Testis (tissue), 3 donors: Measurements from ENCODE around the gene ADAMTSL1. TPM values are rescaled to one million over a fixed set of nuclear protein-coding genes. Genes with fewer than 3 reads are reported as not detected.

Experiments used
- DNase-seq: peaks from one replicate; pipeline ENCODE4 v3.0.0-alpha.2; 2019
- H3K27ac ChIP-seq, 2 donors: fragments of 200-600 bp; sonication (generic); one replicate each; pipeline ENCODE4 v1.5.1; 2019
- H3K27me3 ChIP-seq: fragments of 200-600 bp; sonication (generic); one replicate; pipeline ENCODE4 v1.5.1; 2019
- H3K36me3 ChIP-seq: fragments of 200-600 bp; sonication (generic); one replicate; pipeline ENCODE4 v1.5.1; 2017; ENCODE audit warnings: low read depth; ENCODE audit errors: missing control alignments
- H3K4me1 ChIP-seq: fragments of 200-600 bp; sonication (generic); one replicate; pipeline ENCODE4 v1.5.1; 2019
- H3K4me3 ChIP-seq, 2 donors: fragments of 200-600 bp; sonication (generic); one replicate each; pipeline ENCODE4 v1.5.1; 2017 to 2019
- H3K9me3 ChIP-seq: fragments of 200-600 bp; sonication (generic); one replicate; pipeline ENCODE4 v1.5.1; 2017
- CTCF ChIP-seq, 3 experiments: fragments of 450-650 bp in 2 of 3; fragments of 200-600 bp in 1 of 3; sonication (generic) in 1 of 3; IDR thresholded peaks; one replicate each; pipeline ENCODE4 v1.5.1; 2016 to 2019; ENCODE audit warnings: antibody characterized with exemption in 3 of 3, mild to moderate bottlenecking in 2 of 3, moderate library complexity in 1 of 3
- POLR2A ChIP-seq: fragments of 450-650 bp; IDR thresholded peaks from one replicate; pipeline ENCODE4 v1.6.1; 2017; ENCODE audit warnings: antibody characterized with exemption, mild to moderate bottlenecking, moderate library complexity
- WGBS, 2 donors: methylation state at CpG; one replicate each; pipeline ENCODE4 v1.1.5; 2018; 5-methylcytosine and 5-hydroxymethylcytosine counted together
- intact Hi-C: fragments of 100-400 bp; cut with DNase I; formaldehyde crosslinking; loops from one replicate; pipeline ENCODE4 v1.15.1; 2023; ENCODE audit warnings: low total_unique reads
- polyA plus RNA-seq: library from polyadenylated mRNA; stranded (reverse); fragments of 350-450 nt; fragmentation: Illumina TruSeq; extraction: RNeasy Lipid Tissue Mini Kit (QIAGEN cat#74804); gene quantifications from one replicate; pipeline ENCODE4 v1.2.3, GENCODE V29; 2014; ENCODE audit warnings: low read depth, low replicate concordance; ENCODE audit not compliant: insufficient read depth
- total RNA-seq, 2 donors: library from RNA; depleted of rRNA; stranded (reverse); fragments of >200 nt; gene quantifications; one replicate each; pipeline ENCODE4 v1.2.3, GENCODE V29; 2016

The ADAMTSL1 gene
- total and polyA plus RNA-seq, 3 donors from 2014 or later, result 4.7 to 12.3 (median 6.7) TPM

GRCh38 chr9:18499980-18500379, 26.0 kb downstream of the ADAMTSL1 start:
- no peak overlapping the region for H3K4me3 ChIP-seq
- H3K27ac ChIP-seq, result no peak overlapping the region
- 48 to 56% methylated on average over 1 of the region's 1 CpG for WGBS, 2 donors
- no peaks in the 10 kb centered on the region for H3K36me3 ChIP-seq
- no peaks in the 10 kb centered on the region for H3K27me3 ChIP-seq
- no peaks in the 10 kb centered on the region for H3K9me3 ChIP-seq
- DNase-seq, result no peak
- no peak for TF ChIP-seq POLR2A
- no peak for TF ChIP-seq CTCF (IDR thresholded peaks at IDR 0.05)
- intact Hi-C loops, result no loop called here
- H3K4me1 ChIP-seq, result no peaks in the 10 kb centered on the region

GRCh38 chr9:18500451-18500850, 26.5 kb downstream of the ADAMTSL1 start:
- 87 to 91% methylated on average over 1 of the region's 1 CpG for WGBS, 2 donors
- intact Hi-C loops, result no loop called here
- Histone ChIP-seq H3K9me3 (no peaks in the 10 kb centered on the region), H3K4me3 (no peak overlapping the region), H3K27me3 (no peaks in the 10 kb centered on the region), H3K4me1 (no peaks in the 10 kb centered on the region), H3K36me3 (no peaks in the 10 kb centered on the region), H3K27ac (no peak overlapping the region)
- TF ChIP-seq CTCF (IDR thresholded peaks at IDR 0.05), result no peak
- DNase-seq, result no peak

- TF ChIP-seq CTCF (IDR thresholded peaks at IDR 0.05) (no peak), POLR2A (no peak)
- H3K4me3 ChIP-seq, result no peak overlapping the region
- no peaks in the 10 kb centered on the region for H3K9me3 ChIP-seq
- H3K27ac ChIP-seq, result no peak overlapping the region
- no peaks in the 10 kb centered on the region for H3K36me3 ChIP-seq
- H3K4me1 ChIP-seq, result no peaks in the 10 kb centered on the region
- no peaks in the 10 kb centered on the region for H3K27me3 ChIP-seq
- 44 to 64% methylated on average over 5 of the region's 5 CpGs for WGBS, 2 donors
- DNase-seq, result no peak
- intact Hi-C loops, result no loop called here
These were observed 28.0 kb downstream of the ADAMTSL1 start for GRCh38 chr9:18501949-18502348.

GRCh38 chr9:18502546-18502945, 28.6 kb downstream of the ADAMTSL1 start:
- DNase-seq, result no peak
- WGBS, 2 donors, result 45 to 60% methylated on average over 3 of the region's 3 CpGs
- no peaks in the 10 kb centered on the region for H3K4me1 ChIP-seq
- no peak overlapping the region for H3K27ac ChIP-seq
- TF ChIP-seq CTCF (IDR thresholded peaks at IDR 0.05) (no peak), POLR2A (no peak)
- H3K4me3 ChIP-seq, result no peak overlapping the region
- H3K9me3 ChIP-seq, result no peaks in the 10 kb centered on the region
- H3K27me3 ChIP-seq, result no peaks in the 10 kb centered on the region
- intact Hi-C loops, result no loop called here
- H3K36me3 ChIP-seq, result no peaks in the 10 kb centered on the region

DNA sequence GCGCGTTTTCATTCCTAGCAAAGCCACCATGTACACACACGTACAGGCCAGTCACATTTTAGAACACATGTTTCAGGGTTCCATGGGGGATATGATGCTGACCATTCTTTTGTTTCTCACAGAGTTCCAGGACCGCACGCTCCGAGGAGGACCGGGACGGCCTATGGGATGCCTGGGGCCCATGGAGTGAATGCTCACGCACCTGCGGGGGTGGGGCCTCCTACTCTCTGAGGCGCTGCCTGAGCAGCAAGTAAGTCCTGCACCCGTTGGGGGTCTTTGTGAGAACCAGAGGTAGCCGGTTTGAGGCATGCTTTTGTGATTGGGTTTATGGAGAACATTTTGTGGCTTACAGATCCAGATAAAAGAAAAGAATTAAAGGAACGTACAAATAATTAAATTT, 30.8 kb downstream of the ADAMTSL1 start:
- 59 to 60% methylated on average over 7 to 14 of the region's 14 CpGs for WGBS, 2 donors
- Histone ChIP-seq H3K27ac (no peak overlapping the region), H3K27me3 (no peaks in the 10 kb centered on the region), H3K36me3 (no peaks in the 10 kb centered on the region), H3K4me3 (no peak overlapping the region), H3K4me1 (no peaks in the 10 kb centered on the region), H3K9me3 (no peaks in the 10 kb centered on the region)
- TF ChIP-seq POLR2A, result no peak
- TF ChIP-seq CTCF (IDR thresholded peaks at IDR 0.05), result no peak
- intact Hi-C loops, result no loop called here
- DNase-seq, result peak; percentile 46
